ENCODE results near the gene DYRK4. TPM values are rescaled to one million over a fixed set of nuclear protein-coding genes. Genes with fewer than 3 reads are reported as not detected.
A peak's percentile ranks its signal among the peaks of the same experiment; 100 is the strongest.

The DYRK4 gene
- total and polyA plus RNA-seq, 2 of the 13 experiments (the other 11 are each of a cell fraction or from before 2014, with no cell fraction given): 29.4 to 40.2 TPM

GRCh38 chr12:4604684-4605193, 42.7 kb downstream of the DYRK4 start (continued):
- TF ChIP-seq, protein P1, sequence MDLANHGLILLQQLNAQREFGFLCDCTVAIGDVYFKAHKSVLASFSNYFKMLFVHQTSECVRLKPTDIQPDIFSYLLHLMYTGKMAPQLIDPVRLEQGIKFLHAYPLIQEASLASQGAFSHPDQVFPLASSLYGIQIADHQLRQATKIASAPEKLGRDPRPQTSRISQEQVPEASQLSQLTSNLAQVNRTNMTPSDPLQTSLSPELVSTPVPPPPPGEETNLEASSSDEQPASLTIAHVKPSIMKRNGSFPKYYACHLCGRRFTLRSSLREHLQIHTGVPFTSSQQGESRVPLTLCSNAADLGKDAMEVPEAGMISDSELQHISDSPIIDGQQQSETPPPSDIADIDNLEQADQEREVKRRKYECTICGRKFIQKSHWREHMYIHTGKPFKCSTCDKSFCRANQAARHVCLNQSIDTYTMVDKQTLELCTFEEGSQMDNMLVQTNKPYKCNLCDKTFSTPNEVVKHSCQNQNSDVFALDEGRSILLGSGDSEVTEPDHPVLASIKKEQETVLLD (CRISPR knock-in tag; IDR thresholded peaks at IDR 0.05; ENCODE audit: low read depth): no peak
- TF ChIP-seq DMTF1 (CRISPR knock-in tag; IDR thresholded peaks at IDR 0.05) (no peak), POLR2AphosphoS5 (IDR thresholded peaks at IDR 0.05; ENCODE audit: low read depth, low read length) (peak; percentile 64), TMF1 (CRISPR knock-in tag; IDR thresholded peaks at IDR 0.05; ENCODE audit: low read depth) (no peak), CBFB (CRISPR knock-in tag; IDR thresholded peaks at IDR 0.05) (no peak), ZNF879 (CRISPR knock-in tag; IDR thresholded peaks at IDR 0.05) (no peak), GABPB1 (CRISPR knock-in tag; IDR thresholded peaks at IDR 0.05) (no peak; the same call in none of the 2 replicates), ERF (CRISPR knock-in tag; IDR thresholded peaks at IDR 0.05) (no peak), MAF1 (CRISPR knock-in tag; IDR thresholded peaks at IDR 0.05; ENCODE audit: borderline replicate concordance) (no peak), XBP1 (CRISPR knock-in tag; IDR thresholded peaks at IDR 0.05) (no peak), KAT7 (CRISPR knock-in tag; IDR thresholded peaks at IDR 0.05; ENCODE audit: borderline replicate concordance) (peak; percentile 76; the same call in 1 of the 2 replicates), KAT8 (CRISPR knock-in tag; IDR thresholded peaks at IDR 0.05) (0 out of 2 replicates have a peak, but pooled peaks have one; percentile 79), THAP11 (CRISPR knock-in tag; IDR thresholded peaks at IDR 0.05) (peak; percentile 81), CSRNP2 (CRISPR knock-in tag; conservative IDR thresholded peaks at IDR 0.05; ENCODE audit: low read depth) (no peak), GFI1 (CRISPR knock-in tag; IDR thresholded peaks at IDR 0.05; ENCODE audit: borderline replicate concordance) (no peak), KMT2A (CRISPR knock-in tag; IDR thresholded peaks at IDR 0.05) (peak; percentile 85; the same call in 1 of the 2 replicates), NKX3-1 (CRISPR knock-in tag; IDR thresholded peaks at IDR 0.05) (no peak), ZNF552 (CRISPR knock-in tag; IDR thresholded peaks at IDR 0.05; ENCODE audit: borderline replicate concordance) (no peak), SIN3A (IDR thresholded peaks at IDR 0.05; ENCODE audit: borderline replicate concordance, low read depth, low read length) (peak; percentile 64; the same call in 1 of the 2 replicates), ZKSCAN8 (CRISPR knock-in tag; IDR thresholded peaks at IDR 0.05; ENCODE audit: borderline replicate concordance) (no peak), ZFY (CRISPR knock-in tag; IDR thresholded peaks at IDR 0.05) (peak; percentile 87), AKAP8 (CRISPR knock-in tag; IDR thresholded peaks at IDR 0.05) (no peak), XRCC5 (optimal IDR thresholded peaks at IDR 0.05; ENCODE audit: low read length) (peak; percentile 98), ZNF775 (CRISPR knock-in tag; IDR thresholded peaks at IDR 0.05; ENCODE audit: borderline replicate concordance) (no peak), ZNF564 (CRISPR knock-in tag; IDR thresholded peaks at IDR 0.05) (no peak)
- TF ChIP-seq, protein P2, sequence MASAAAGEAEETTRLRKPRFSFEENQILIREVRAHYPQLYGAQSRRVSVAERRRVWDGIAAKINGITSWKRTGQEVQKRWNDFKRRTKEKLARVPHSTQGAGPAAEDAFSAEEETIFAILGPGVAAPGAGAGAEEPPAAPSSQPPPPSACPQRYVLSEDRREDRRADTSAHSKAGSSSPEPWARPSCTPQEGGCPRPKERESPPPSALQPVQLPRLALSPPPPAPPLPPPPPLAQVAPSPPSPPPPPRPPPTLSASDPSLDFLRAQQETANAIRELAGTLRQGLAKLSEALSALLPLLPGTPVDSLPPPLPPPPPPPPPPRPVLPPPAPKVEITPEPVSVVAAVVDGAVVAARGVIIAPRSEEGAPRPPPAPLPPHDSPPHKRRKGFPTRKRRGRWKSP (CRISPR knock-in tag; IDR thresholded peaks at IDR 0.05): no peak
